Inflammatory macrophage treated with lipopolysaccharide for 4 hours (primary cell): Measurements from ENCODE around the gene PHACTR2.

Experiments used
- DNase-seq: peaks from one replicate; pipeline ENCODE4 v3.0.0-alpha.2; 2020

Gene PHACTR2

GRCh38 chr6:143743301-143744166 lies 65.8 kb downstream of the PHACTR2 start:
- no peak for DNase-seq

- DNase-seq: no peak
These were observed 66.9 kb downstream of the PHACTR2 start for GRCh38 chr6:143744551-143745165.

DNA sequence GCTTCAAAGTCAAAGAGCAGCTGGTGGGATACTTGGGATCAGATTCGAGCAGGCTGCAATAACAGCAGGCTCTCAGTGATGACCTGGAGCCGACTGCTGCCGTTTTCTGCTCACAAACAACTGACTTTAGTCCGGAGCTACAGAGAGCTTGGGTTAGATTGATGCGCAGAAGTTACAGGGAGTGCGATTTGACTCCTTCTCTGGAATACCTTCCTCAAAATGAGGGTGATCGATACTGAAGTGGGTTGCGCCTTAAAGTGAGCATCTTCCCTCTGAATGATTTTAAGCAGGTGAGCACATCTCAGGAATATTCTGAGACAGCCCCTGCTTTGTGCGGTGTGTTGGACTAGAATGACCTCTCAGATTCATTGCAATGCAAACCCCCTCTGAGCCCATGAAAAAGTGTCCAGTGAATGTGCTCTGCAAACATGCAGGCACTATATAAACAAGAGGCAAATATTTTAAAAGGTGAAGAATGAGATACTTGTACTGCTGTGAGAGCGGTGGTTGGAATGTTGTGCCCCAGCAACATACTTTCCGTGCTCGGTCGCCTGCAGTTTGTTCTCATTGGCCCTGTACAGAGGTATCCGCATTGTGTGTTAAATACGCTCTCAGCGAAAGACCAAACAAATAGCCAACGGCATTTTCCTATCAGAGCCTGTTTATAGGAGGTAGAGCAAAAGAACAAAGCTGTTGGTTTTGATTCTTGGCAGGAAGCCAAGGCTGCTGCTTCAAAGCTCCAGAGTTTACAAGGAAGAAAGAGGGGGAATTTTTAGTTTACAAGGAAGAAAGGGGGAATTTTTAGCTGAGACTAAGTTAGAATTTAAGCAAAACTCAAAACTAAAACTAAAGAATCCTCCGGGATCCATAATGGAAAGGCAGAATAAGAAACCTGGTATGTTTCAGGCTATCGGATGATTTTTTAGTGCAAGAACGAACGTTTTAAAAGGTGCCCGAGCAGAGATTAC lies 67.7 kb downstream of the PHACTR2 start:
- DNase-seq: no peak

GRCh38 chr6:143746202-143747119 lies 68.7 kb downstream of the PHACTR2 start:
- DNase-seq: no peak

- DNase-seq: no peak
These were observed 69.6 kb downstream of the PHACTR2 start for GRCh38 chr6:143747347-143747842.

DNA sequence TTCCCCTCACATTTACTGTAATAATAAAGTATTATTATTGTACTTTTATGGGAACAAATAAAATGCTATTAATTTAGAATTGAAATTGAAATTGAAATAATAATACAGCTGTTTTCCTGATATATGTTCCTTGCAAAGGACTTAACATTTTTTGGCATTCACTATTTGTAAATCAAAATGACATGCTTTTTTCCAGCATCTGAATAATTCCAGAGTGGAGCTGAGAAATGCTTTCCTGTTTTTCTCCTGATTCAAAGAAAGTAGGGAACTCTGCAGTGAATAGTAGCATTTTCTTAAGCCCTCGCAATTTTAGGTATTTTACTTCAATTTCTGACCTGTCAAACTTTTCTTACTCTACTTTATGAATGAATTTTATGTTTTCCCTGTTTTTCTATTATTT lies 72.1 kb downstream of the PHACTR2 start:
- DNase-seq: no peak

GRCh38 chr6:143750877-143751276 lies 73.1 kb downstream of the PHACTR2 start:
- no peak for DNase-seq

- no peak for DNase-seq
These were observed 74.7 kb downstream of the PHACTR2 start for GRCh38 chr6:143752459-143752858.

DNA sequence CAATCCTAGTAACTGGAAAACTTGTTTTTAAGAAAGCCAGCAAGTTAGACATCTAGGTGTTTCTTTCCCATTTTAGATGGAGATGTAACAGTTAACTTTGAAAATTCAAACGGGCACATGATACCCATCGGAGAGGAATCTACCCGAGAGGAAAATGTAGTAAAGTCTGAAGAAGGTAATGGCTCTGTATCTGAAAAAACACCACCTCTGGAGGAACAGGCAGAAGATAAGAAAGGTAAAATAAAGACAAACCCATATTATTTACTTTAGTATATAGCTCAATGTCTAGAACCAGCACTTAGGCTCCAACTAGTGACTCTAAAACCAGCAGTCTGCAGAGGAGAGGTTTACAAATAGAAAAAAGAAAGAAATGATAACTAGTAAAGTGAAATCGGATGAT lies 75.9 kb downstream of the PHACTR2 start:
- no peak for DNase-seq

GRCh38 chr6:143754204-143754603 lies 76.4 kb downstream of the PHACTR2 start:
- no peak for DNase-seq

GRCh38 chr6:143755301-143755744 lies 77.6 kb downstream of the PHACTR2 start:
- no peak for DNase-seq

DNA sequence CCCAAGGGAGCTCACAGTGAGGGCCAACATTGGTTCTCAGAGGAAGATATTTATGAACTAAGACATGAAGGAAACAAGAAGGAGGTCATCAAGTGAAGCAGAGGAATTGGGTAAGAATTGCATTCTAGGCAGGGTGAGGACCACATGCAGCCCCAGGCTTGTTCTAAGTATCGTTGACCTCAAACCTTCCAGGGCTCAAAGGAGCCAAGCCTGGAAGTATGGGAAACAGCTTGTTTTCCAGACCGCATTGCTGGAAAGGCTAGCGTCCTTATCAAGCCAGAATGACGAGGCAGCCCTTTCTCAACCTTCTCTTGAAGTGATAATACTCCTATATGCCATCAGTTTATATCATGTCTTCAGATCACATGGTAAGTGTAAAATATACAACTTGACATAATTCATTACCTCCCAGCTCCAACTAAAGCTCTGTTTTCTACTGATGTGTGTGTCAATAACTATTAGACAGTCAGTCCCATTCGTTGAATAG lies 79.6 kb downstream of the PHACTR2 start:
- no peak for DNase-seq

DNA sequence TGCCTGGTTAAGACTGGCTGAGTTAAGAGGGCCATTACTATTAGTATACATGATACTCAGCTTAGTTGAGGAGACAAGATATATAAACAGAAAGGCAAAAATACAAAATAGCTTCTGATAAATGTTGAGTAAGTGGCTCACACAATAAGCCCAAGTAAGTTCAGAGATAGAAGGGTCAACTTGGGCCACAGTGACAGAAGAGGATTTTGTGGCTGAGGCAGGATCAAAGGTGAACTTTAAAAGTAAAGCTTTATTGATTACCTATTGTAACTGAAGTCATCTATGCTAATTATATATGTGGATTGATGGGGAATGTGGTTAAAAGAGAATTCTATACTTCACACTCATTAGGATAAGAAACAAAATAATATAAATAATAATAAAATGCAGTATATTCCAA lies 80.8 kb downstream of the PHACTR2 start:
- no peak for DNase-seq

GRCh38 chr6:143759666-143760065 lies 81.9 kb downstream of the PHACTR2 start:
- DNase-seq: peak; percentile 81

- DNase-seq: no peak
These were observed 83.3 kb downstream of the PHACTR2 start for GRCh38 chr6:143761074-143761473.

DNA sequence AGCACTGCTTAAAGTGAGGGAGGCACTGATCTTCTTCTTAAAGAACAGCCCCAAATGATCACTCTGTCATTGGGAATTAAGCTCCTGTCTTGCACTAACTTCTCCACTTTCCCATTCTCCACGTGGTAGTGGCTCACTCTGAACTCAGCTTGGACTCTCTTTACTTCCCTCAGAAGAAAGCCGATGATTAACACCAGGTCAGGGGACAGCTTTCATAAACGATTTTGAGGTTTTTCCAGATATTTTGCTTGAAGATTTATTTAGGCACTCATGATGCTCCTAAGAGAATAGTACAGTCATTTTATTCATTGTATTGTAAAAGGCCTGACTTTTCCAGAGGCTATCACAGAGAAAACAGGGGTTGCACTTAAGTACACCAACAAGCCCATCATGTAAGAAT lies 84.4 kb downstream of the PHACTR2 start:
- DNase-seq: no peak

- no peak for DNase-seq
These were observed 87.8 kb downstream of the PHACTR2 start for GRCh38 chr6:143765422-143766184.

- DNase-seq: no peak
These were observed 88.4 kb downstream of the PHACTR2 start for GRCh38 chr6:143766185-143766553.

GRCh38 chr6:143767433-143767832 lies 89.7 kb downstream of the PHACTR2 start:
- no peak for DNase-seq

DNA sequence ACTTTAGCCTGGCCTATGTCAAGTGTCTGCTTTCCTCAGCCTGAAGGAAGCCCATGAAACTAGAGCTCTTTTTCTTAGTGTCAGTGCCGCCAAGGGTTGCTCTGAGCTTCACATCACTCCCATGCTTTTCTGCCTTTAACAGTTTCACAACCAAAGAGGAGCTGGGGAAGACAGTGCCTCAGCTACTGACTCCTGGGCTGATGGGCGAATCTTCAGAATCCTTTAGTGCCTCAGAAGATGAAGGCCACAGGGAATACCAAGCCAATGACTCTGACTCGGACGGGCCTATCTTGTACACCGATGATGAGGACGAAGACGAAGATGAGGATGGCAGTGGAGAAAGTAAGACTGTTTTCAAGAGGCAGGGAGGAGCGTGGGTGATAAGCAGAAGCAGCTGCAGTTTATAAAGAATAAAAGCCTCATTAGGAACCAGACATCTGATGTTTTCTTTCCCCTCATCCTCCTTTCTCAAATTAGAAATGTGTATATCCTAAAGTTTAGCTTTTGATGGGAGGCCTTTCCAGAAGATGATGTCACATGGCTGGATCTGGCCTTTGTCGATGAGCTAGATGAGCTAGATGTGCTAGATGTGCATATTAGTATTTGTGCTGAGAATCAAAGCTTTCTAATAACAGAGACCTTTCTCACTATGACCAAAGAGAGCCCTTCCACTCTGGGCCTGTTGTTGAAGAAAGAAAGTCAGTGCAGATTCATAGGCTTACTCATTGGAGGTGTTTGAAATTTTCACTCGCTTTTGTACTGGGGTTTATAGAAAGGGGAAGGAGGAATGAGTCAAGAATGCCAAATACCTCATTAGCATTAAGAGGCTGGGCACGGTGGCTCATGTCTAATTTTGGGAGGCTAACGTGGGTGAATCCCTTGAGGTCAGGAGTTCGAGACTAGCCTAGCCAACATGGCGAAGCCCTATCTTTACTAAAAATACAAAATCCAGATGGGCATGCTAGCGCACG lies 94.6 kb downstream of the PHACTR2 start:
- DNase-seq: peak; percentile 68
